ENCODE data around the gene LSAMP.
"Not testable (repeated sequence)": the region's sequence is repeated elsewhere in the genome, so short reads cannot be mapped to it uniquely, and the experiment has no call there.

LSAMP gene

DNA sequence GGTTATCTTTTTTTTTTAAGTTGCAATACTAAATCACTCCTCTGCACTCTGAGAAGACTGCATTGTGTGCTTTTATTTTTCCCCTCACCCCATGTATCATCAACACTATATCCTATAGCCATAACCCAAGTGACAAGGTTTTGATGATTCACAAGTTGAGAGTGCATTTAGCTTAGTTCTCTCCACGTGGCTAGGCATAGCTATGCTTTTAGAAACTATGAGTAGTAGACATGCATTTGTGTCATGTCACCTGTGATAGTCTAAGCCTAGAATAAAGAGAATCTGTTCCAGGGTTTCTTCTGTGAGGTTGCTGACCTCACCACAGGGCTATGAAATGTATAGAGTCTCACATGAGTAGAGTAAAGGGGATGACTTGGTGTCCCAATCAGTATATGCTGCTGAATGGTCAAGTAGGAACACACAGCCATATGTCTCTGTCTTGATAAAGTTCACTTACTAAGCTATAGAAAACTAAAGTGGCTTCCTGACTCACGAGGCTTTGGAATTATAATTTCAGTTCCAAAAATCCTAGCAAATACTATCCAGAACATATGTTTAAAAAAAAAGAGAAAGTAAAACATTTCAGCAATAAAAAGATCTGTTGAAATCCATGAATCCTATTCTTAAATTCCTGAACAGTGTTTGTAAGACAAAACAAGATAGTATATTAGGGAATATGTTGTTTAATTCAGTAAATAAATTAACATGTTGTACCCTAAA is 206.3 kb downstream of the LSAMP start:
- DNase-seq, result no peak

DNA sequence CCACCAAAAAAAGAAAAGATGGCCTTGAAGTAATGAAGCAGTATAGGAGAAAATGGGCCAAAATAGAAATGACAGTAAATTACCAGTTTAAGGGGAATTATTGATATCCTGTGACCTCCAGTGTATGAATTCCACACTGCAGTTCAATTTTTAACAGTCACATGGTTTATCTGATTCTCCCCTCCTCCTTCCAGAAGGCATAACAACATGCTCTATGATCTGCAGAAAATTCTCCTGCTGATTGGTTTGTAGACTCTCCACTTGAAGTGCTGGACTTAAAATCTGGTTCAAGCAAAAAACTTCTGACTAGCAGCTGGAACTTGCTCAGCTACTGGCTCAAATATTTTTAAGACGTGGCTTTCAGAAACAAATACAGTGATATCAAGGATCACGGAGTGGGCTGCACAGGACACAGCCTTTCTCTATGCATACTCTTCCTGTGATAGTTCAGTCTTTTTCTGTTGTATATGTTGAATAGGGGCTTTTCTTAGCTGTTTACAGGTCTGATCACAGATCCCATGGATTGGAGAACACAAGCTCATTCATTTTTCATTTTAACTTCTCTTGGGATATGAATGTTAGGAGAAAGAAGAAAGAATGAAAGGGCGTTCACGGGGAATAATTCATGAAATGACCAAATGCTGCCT is 211.5 kb downstream of the LSAMP start:
- DNase-seq, result no peak

DNA sequence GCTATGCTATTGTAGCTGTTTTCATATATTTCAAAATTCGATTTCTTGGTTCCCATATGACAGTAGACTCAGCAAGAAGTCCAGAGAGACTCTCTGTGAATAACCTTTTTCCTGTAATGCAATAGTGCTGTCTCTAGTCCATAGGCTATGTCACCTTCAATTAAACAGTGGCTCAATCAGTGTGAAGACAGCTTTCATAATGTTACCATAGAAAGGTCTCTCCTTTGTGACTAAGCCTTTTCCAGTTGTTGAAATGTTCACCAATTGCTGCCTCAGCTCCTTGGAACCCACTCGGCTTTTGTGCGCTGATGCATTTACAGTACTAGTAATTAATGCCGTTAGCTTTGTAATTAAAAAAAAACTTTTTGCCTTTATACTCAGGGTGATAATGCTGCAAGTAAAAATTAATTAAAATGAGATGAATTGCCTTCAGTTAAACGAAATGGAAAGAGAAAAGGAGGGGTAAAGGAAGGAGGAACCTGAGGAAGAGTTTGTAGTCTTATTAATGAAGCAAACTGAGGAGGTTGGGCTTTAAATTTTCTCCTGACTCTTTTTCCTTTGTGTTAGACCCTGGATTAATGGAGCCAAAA is 214.8 kb downstream of the LSAMP start:
- no peak for DNase-seq

DNA sequence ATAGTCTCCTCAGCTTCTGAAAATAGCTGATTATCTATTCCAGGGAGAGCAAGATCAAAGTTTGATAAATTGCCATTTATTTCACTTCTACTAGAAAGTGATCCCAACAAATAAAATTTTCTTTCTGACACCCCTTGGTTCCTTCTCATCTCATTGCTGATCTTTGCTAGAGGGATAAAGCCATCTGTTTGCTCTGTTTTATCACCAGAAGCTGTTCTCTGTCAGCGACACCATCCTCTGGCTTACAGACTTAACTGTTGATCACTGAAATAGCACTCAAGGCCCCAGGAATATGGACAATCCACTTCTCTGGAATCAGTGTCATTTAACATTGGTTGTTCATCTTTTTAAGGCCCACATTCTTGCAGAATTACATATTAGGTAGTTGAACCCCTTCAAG is 219.0 kb downstream of the LSAMP start:
- peak in 1 of 14 donors; percentile 25 for DNase-seq

DNA sequence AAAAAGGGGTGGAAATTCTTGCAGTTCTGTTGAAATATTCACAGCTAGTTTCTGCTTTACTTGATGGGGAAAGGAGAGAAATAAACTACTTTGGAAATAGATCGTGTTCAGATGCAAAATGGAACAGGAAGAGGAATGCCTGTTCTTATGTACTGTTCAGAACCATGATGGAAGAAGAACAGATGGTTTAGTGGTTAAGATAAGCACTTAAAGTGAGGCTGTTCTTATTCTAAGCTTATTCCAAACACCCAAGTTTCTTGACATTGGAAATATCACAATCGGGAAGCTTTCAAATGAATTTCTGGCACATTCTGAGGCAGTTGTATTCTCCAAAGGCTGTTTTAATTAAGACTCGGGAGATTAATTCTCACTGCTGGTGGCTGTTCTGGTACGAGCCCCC is 228.5 kb downstream of the LSAMP start:
- DNase-seq, result no peak

DNA sequence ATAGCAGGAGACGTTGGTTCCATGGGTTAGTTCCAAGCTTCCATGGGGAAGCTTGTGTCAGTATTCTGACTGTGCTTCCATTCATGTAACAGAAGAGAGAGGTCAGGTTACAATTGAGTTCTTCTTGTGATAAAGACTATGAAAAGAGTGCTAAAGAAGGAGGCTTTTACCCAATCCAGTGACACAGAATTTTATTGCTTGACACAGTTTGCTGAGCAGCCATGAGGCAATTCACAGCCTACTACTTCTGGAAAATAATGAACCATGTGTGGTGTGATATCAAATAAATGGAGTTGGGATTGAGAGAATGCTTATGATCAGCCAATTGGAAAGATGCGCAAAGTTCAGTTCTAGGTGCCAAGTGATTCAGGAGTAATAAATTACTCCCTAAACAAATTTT is 233.4 kb downstream of the LSAMP start:
- DNase-seq, result no peak

DNA sequence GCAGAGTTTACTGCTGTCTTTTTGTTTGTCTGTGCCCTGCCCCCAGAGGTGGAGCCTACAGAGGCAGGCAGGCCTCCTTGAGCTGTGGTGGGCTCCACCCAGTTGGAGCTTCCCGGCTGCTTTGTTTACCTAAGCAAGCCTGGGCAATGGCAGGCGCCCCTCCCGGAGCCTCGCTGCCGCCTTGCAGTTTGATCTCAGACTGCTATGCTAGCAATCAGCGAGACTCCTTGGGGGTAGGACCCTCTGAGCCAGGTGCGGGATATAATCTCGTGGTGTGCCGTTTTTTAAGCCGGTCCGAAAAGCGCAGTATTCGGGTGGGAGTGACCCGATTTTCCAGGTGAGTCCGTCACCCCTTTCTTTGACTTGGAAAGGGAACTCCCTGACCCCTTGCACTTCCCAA is 236.5 kb downstream of the LSAMP start:
- not testable (repeated sequence) for DNase-seq

DNA sequence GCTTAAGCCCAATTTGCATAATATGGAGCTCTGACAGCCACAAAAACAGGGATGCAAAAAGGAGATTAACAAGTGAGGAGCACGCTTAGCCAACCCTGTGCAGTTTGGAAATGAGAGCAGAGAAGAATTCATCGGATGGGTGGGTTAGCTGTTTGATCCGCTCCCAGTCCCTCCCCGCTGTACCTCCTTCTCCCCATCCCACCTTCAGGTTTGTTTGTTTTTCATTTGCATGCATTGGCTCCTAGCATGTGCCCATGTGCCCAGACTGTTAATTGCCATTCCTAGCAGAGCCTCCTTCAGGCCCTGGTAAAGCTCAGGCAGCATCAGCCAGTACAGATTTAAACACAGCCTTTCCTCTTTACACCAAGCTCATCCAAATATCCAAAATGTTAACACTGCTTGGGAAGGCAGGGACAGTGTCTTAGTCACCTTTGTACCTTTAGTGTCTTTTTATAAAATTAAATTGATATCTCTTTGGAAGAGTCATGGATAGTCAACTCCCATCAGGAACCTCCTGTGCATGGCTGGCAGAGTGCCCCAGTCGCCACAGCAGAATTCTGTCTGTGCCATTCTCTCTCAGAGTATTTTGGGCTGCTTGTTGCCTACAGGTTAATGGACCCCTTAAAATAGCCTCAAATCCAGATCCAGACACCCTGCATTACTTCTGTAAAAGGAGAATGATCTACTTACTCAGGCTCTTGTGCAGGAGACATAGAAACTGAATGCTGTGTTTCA is 244.2 kb downstream of the LSAMP start:
- DNase-seq, result peak in 2 of 14 donors; percentile 15 to 73

DNA sequence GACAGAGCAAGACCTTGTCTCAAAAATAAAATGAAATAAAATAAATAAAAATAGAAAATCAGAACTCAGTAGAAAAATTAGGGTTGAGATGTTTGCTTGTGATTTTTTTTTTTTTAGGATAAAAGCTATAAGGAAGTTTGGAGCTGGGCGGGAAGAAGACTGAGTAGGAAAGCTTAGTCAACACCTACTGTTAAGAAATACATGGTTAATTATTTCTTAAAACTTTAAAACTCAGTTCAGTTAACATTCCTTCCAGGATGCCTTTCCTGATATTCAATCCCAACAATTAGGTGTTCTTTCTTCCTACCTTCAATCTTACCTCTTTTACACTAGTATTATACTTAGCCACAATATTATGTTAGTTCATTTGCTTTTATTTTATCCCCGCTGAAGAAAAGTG is 246.2 kb downstream of the LSAMP start:
- DNase-seq, result no peak

DNA sequence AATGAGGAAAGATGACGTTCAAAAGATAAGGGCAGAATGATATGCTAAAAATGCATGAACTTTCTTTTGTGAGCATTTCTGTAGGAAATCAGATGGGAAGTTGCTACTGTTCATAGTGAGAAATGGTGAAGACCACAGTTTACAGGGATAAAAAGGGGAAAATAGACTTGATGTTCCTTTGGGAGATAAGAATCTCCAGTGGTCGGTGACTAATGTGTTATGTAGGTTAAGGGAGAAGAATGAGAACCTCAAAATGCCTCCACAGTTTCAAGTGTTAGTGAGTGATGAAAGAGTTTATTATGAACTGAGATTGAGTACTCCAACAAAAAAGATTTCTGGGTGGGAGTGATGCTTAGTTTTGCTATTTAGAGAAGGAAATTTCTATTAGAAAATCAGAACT is 247.2 kb downstream of the LSAMP start:
- DNase-seq, result no peak

DNA sequence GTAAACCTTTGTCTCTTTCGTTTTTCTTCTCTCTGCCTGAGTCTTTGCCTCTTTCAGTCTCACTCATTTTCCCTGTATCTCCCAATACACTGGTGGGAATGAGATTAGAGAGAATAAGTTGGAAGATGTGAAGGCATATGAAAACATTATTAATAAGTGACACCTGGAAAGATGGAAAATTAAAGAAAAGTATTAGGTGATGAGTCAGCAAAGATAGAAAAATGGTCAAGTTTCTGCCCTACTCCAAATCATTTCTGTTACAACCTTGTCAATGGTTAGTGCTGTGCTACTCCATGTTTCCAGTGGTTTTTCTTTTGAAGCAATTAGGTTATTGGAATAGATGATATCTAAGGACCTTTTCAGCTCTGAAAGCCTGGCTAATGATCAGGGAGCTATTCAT is 252.8 kb downstream of the LSAMP start:
- no peak for DNase-seq

DNA sequence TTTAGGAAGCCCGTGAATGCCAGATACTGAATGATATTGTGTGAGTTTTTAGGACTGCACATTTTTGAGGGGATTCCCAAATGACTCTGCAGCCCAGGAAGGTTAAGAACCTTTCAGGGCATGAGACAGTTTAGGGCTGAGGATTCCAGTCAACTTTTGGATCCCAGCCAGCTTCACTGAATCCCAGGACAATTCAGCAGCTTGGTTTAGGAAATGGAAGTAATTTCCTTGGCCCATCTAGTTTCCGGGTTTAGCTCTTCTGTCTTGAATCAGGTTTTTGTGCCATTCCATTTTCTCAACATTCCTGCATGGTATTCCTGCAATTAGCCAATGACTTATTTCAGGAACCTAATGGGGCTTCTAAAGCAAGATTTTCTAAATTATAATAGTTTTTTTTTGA is 253.9 kb downstream of the LSAMP start:
- DNase-seq, result no peak

DNA sequence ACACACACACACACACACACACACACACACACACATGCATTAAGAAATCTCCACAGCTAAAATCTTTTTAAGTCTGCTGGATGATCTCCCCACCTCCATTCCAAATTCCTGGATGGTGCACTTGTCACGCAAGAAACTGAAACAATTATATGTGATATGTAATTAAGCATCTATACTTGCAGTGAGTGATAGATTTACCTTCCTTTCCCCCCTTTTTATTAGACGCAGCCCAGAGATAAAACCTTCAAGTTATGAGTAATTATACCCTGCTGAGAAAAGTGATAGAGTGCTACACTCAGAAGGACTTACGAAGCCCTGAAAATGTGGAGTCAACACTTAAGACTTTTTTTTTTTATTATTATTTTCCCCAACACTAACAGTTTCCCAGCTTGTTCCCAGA is 255.2 kb downstream of the LSAMP start:
- DNase-seq, result no peak

DNA sequence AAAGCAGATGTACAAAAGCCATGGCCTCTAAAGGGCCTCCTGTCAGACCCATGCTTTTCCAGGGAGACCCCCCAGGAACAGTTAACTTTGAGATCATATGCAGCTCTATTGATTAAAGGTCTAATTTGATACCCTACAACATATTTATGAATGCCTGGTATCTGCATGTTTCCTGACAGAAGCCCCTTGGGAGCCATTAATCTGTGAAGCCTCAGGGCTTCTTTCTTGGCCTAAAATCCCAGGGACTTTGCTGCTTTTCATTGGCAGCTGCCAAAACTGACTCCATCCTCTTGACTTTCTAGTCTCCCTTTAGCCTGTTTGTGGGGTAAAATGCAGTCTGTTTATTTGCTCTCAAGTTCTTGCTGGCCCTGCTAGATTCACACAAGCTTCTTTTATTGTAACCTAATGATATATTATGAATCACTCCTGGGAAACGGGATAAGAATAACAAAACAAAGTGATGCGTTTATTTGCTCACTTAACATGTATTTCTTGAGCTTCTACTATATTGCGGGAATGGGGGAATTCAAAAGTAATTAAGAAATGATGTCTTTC is 257.0 kb downstream of the LSAMP start:
- DNase-seq, result no peak

DNA sequence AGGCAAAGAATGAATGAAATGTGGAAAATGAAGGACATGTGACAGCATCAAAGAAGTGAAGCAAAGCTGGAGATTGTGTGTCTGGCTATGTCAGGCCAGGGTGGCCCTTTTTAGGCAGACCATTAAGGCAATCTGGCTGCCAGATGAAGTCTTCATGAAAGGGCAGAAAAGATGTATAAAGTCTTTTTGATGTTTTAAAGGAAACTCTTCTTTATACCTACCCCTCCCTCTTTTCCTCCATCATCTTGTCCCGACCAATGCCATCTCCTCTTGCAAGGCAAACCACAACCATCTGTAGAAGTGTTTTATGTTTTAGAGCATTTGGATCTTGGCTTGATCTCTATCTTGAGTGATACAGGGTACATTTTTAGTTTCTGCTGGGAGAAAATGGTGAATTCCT is 259.2 kb downstream of the LSAMP start:
- DNase-seq, result no peak

DNA sequence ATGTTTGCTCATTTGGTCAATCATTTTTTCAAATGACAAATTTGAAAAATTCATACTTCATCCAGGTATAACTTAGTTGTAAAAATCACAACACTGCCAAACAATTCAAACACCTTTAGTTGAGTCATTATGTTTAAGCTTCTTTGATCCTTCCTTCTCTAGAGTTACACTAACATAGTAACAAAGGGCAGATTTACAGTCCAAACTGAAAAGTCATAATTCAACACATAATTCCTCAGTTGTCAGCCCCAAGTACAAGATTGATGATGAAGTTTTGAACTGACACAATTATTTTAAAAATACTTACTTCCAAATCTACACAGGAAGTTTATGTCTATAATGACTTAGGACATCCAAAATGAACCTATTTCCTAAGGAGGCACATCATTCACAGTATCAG is 264.1 kb downstream of the LSAMP start:
- DNase-seq, result no peak

DNA sequence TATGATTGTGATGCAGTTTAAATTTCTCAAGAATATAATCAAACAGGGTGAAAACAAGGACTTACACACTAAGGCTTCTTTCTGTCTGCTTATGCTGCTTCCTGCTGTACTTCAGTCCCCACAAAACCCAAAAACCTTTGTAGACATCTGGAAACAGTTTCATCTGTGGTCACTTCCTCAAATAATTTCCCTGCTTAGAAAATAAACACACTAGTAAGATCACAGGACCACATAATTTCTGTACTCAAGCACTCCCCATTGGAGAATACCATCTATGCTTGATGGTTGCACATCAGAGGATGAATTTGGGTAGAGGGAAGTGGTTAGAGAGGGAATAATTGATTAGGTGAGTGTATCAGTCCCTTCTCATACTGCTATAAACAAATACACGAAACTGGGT is 266.2 kb downstream of the LSAMP start:
- DNase-seq, result no peak

DNA sequence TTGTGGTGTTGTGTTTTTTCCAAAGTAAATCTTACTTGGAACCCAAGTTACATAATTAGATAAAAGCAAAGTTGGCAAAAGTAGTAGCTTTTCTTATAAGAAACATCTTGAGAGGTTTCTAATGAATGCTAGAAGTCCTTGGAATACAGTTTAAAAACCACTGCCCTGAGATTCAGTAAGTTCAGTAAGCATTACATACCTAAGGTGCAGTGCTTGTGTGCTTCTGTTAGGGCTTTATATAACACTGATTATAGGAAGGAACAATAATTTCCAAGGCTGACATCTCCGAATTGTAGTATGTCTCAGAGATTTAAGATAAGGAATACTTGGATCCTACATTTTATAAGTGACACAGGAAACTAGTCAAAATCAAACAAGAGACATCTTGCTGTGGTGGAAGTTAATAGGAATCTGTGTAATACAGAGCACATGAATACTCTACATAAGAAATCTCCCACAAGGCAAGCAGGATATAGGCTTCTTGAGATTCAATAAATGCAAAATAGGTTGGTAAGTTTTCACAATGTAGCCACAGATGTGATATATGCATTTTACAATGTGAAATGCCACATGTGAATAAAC is 268.2 kb downstream of the LSAMP start:
- DNase-seq, result no peak

DNA sequence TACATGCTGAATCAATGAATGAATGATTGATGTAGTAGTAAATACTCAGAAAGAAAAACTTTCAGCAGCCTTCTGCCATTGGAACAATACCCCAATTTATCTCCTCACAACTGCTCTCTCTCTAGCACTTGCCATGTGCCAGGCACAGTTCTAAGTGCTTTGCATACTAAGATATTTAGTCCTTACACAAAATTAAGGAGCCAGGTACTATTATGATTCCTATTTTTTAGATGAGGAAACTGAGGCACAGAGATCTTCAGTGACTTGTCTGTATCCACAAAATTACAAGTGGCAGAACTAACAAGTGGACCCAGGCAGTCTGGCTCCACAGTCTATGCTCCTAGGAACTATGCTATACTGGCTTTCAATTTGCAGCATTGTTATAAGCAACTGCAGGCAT is 279.2 kb downstream of the LSAMP start:
- no peak for DNase-seq

DNA sequence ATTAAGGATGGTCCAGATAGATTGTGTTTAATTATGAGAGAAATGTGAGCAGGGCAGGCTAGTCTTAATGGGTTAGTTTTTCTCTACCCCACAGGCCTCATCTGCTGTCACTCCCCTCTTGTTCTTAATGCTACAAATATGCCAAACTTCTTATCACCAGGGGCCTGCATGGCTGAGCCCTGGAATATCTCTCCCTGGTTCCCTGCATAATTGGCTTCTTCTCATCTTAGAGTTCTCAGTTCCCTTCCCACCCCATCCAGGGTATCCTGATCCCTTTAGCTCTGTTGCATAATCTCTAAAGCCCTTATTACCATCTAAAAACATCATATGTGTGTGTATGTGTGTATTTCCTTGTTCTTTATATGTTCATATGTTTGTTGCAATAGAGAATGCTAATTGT is 279.6 kb downstream of the LSAMP start:
- no peak for DNase-seq

DNA sequence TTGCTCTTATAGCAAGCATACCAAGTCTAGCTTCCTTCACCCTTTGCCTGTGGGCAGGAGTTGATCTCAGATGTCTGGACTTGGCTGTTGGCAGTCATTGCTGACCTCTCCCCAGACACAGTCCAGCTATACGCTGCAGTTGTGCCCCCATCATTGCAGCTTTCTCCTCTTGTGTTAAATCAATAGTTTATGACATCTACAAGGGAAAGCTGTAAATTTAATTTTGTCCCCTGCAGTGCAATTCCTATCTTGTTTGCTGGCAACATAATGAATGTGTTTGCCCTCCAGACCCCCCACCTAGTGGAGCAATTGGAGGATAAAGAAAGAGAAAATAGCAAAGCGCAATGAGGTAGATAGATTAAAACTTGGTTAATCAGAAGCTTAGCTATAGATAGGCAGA is 280.2 kb downstream of the LSAMP start:
- DNase-seq, result no peak

DNA sequence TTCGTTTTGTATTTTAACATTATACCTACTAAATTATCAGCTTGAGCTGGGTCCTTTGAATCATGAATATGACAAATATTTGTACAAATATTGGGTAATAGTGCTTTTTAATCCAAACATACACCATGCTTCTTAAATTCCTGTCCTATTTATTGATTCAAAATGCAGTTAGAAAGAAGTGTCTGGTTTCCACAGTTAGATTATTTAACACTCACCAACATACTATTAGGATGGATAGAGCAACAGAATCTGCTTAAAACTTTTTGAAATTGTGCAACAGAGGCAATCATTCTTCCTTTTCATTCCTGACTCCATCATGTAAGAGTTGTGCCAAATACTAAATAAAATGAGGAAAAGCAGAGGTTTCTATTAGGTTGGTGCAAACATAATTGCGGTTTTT is 281.2 kb downstream of the LSAMP start:
- no peak for DNase-seq
